GM19397 (cell line): ENCODE measurements around the gene KREMEN2.

Source experiments
- ATAC-seq: cut with Tn5 transposase; IDR thresholded peaks from one replicate; pipeline ENCODE4 v1.9.1; 2021; ENCODE audit warnings: mild to moderate bottlenecking, moderate library complexity; ENCODE audit not compliant: unreplicated experiment

KREMEN2 gene

GRCh38 chr16:2963074-2963722 is 877 bp upstream of the KREMEN2 start:
- ATAC-seq: no peak

- no peak for ATAC-seq
Observed at GRCh38 chr16:2964475-2965336, 631 bp downstream of the KREMEN2 start.

GRCh38 chr16:2966043-2966807 is 2.1 kb downstream of the KREMEN2 start:
- no peak for ATAC-seq

GRCh38 chr16:2966808-2967191 is 2.7 kb downstream of the KREMEN2 start:
- ATAC-seq: no peak

GRCh38 chr16:2967211-2967631 is 3.1 kb downstream of the KREMEN2 start:
- ATAC-seq: no peak

- ATAC-seq: no peak
Observed at GRCh38 chr16:2967721-2968161, 3.7 kb downstream of the KREMEN2 start.

- no peak for ATAC-seq
Observed at GRCh38 chr16:2968368-2968737, 4.3 kb downstream of the KREMEN2 start.

GRCh38 chr16:2968738-2969544 is 4.9 kb downstream of the KREMEN2 start, which contains the start of gene PAQR4:
Gene PAQR4, plus strand, starts transcription at chr16:2969348. Its CDS starts 327 bp downstream, at chr16:2969675.
- ATAC-seq: peak; percentile 76

GRCh38 chr16:2969545-2970521 is 5.8 kb downstream of the KREMEN2 start:
- peak; percentile 18 for ATAC-seq

- ATAC-seq: no peak
Observed at GRCh38 chr16:2970563-2970962, 6.5 kb downstream of the KREMEN2 start.

- ATAC-seq: no peak
Observed at GRCh38 chr16:2971134-2971984, 7.3 kb downstream of the KREMEN2 start.

- no peak for ATAC-seq
Observed at GRCh38 chr16:2971985-2972784, 8.1 kb downstream of the KREMEN2 start.

GRCh38 chr16:2973093-2973492 is 9.0 kb downstream of the KREMEN2 start:
- no peak for ATAC-seq

GRCh38 chr16:2973605-2974318 is 9.7 kb downstream of the KREMEN2 start:
- ATAC-seq: no peak

- no peak for ATAC-seq
Observed at GRCh38 chr16:2974319-2975056, 10.4 kb downstream of the KREMEN2 start.

- no peak for ATAC-seq
Observed at GRCh38 chr16:2975161-2975795, 11.2 kb downstream of the KREMEN2 start.
